Testis (tissue), 3 donors: ENCODE results near the gene DCXR. TPM values are rescaled to one million over a fixed set of nuclear protein-coding genes. Genes with fewer than 3 reads are reported as not detected.

Experiments
- DNase-seq: peaks from one replicate; pipeline ENCODE4 v3.0.0-alpha.2; 2019
- H3K27ac ChIP-seq, 2 donors: fragments of 200-600 bp; sonication (generic); one replicate each; pipeline ENCODE4 v1.5.1; 2019
- H3K27me3 ChIP-seq: fragments of 200-600 bp; sonication (generic); one replicate; pipeline ENCODE4 v1.5.1; 2019
- H3K36me3 ChIP-seq: fragments of 200-600 bp; sonication (generic); one replicate; pipeline ENCODE4 v1.5.1; 2017; ENCODE audit warnings: low read depth; ENCODE audit errors: missing control alignments
- H3K4me1 ChIP-seq: fragments of 200-600 bp; sonication (generic); one replicate; pipeline ENCODE4 v1.5.1; 2019
- H3K4me3 ChIP-seq, 2 donors: fragments of 200-600 bp; sonication (generic); one replicate each; pipeline ENCODE4 v1.5.1; 2017 to 2019
- H3K9me3 ChIP-seq: fragments of 200-600 bp; sonication (generic); one replicate; pipeline ENCODE4 v1.5.1; 2017
- POLR2A ChIP-seq: fragments of 450-650 bp; IDR thresholded peaks from one replicate; pipeline ENCODE4 v1.6.1; 2017; ENCODE audit warnings: antibody characterized with exemption, mild to moderate bottlenecking, moderate library complexity
- WGBS, 2 donors: methylation state at CpG; one replicate each; pipeline ENCODE4 v1.1.5; 2018; 5-methylcytosine and 5-hydroxymethylcytosine counted together
- intact Hi-C: fragments of 100-400 bp; cut with DNase I; formaldehyde crosslinking; loops from one replicate; pipeline ENCODE4 v1.15.1; 2023; ENCODE audit warnings: low total_unique reads
- polyA plus RNA-seq: library from polyadenylated mRNA; stranded (reverse); fragments of 350-450 nt; fragmentation: Illumina TruSeq; extraction: RNeasy Lipid Tissue Mini Kit (QIAGEN cat#74804); gene quantifications from one replicate; pipeline ENCODE4 v1.2.3, GENCODE V29; 2014; ENCODE audit warnings: low read depth, low replicate concordance; ENCODE audit not compliant: insufficient read depth
- total RNA-seq, 2 donors: library from RNA; depleted of rRNA; stranded (reverse); fragments of >200 nt; gene quantifications; one replicate each; pipeline ENCODE4 v1.2.3, GENCODE V29; 2016
- TF ChIP-seq, protein P1 (sequence below), 3 experiments: fragments of 450-650 bp in 2 of 3; fragments of 200-600 bp in 1 of 3; sonication (generic) in 1 of 3; IDR thresholded peaks; one replicate each; pipeline ENCODE4 v1.5.1; 2016 to 2019; ENCODE audit warnings: antibody characterized with exemption in 3 of 3, mild to moderate bottlenecking in 2 of 3, moderate library complexity in 1 of 3

DCXR gene
- total and polyA plus RNA-seq, 3 donors from 2014 or later: 109 to 188 (median 134) TPM

DNA sequence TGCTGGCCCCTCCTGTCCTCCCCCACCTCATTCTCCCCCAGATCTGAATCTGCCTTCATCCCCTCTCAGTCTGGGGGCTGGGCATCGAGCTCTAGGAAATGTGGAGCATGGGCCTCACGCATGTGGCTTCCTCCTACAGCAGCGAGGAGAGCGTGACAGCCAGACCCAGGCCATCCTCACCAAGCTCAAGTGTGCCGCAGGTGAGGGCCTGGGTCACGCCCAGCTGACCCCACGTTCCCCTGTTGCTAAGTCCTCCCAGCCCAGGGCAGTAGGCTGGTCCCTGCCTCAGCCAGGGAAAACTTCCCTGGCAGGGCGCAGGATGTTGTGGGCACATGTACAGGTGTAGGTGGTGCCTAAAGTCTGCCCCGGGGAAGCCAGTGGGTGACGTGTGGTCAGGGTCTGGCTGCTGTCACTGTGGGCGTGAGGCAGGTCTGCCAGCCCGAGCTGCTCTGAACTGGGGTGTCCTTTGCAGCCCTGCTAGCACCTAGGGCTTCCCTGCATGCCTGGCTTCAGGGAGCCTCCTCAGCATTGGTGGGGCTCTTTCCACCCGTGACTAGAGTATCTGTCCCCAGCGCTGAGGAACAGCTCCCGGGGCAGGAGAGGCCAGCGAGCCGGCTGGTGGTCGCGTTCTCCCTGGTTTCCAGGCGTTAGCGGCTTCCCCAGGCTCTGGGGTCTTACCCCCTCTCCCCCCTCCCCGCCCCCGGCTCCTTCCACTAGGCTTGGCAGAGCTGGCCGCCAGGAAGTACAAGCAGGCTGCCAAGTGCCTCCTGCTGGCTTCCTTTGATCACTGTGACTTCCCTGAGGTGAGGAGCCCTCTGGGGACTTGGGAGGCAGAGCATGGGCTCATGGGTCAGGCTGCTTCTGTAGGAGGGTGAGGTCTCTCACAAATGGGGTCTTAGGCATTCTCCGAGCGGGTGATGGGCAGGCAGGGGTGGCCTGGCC is 17.8 kb upstream of the DCXR start:
- TF ChIP-seq, protein P1, sequence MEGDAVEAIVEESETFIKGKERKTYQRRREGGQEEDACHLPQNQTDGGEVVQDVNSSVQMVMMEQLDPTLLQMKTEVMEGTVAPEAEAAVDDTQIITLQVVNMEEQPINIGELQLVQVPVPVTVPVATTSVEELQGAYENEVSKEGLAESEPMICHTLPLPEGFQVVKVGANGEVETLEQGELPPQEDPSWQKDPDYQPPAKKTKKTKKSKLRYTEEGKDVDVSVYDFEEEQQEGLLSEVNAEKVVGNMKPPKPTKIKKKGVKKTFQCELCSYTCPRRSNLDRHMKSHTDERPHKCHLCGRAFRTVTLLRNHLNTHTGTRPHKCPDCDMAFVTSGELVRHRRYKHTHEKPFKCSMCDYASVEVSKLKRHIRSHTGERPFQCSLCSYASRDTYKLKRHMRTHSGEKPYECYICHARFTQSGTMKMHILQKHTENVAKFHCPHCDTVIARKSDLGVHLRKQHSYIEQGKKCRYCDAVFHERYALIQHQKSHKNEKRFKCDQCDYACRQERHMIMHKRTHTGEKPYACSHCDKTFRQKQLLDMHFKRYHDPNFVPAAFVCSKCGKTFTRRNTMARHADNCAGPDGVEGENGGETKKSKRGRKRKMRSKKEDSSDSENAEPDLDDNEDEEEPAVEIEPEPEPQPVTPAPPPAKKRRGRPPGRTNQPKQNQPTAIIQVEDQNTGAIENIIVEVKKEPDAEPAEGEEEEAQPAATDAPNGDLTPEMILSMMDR (IDR thresholded peaks at IDR 0.05): no peak
- no peak for TF ChIP-seq POLR2A
- H3K9me3 ChIP-seq: no peaks in the 10 kb centered on the region
- H3K36me3 ChIP-seq: no peaks in the 10 kb centered on the region
- peaks cover 11% of the 10 kb centered on the region for H3K4me1 ChIP-seq
- H3K4me3 ChIP-seq: no peak overlapping the region
- H3K27ac ChIP-seq: no peak overlapping the region
- DNase-seq: no peak
- H3K27me3 ChIP-seq: no peaks in the 10 kb centered on the region
- intact Hi-C loops: no loop called here
- 86 to 100% methylated on average over 6 to 26 of the region's 26 CpGs for WGBS, 2 donors

DNA sequence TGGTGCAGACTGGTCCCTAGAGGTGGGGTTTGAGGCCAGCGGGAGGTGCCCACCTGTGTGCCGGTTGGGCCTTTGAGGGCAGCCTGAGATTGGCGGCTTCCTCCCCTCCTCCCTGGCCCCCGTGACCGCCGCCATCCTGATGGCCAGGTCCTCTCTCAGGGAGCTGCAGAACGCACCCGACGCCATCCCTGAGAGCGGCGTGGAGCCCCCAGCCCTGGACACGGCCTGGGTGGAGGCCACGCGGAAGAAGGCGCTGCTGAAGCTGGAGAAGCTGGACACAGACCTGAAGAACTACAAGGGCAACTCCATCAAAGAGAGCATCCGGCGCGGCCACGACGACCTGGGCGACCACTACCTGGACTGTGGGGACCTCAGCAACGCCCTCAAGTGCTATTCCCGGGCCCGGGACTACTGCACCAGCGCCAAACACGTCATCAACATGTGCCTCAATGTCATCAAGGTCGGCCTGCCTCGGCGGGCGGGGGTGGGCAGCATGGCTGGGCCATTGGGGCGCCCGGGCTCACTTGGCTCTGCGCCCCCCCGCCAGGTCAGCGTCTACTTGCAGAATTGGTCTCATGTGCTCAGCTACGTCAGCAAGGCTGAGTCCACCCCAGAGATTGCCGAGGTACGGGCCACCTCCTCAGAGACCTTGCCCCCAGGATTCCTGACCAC is 17.0 kb upstream of the DCXR start:
- intact Hi-C loops: no loop called here
- 92 to 99% methylated on average over 6 to 32 of the region's 38 CpGs for WGBS, 2 donors
- Histone ChIP-seq H3K4me1 (peaks cover 11% of the 10 kb centered on the region), H3K36me3 (no peaks in the 10 kb centered on the region), H3K4me3 (no peak overlapping the region), H3K9me3 (no peaks in the 10 kb centered on the region), H3K27ac (no peak overlapping the region), H3K27me3 (no peaks in the 10 kb centered on the region)
- TF ChIP-seq POLR2A: no peak
- TF ChIP-seq, protein P1 (IDR thresholded peaks at IDR 0.05): no peak
- DNase-seq: no peak

DNA sequence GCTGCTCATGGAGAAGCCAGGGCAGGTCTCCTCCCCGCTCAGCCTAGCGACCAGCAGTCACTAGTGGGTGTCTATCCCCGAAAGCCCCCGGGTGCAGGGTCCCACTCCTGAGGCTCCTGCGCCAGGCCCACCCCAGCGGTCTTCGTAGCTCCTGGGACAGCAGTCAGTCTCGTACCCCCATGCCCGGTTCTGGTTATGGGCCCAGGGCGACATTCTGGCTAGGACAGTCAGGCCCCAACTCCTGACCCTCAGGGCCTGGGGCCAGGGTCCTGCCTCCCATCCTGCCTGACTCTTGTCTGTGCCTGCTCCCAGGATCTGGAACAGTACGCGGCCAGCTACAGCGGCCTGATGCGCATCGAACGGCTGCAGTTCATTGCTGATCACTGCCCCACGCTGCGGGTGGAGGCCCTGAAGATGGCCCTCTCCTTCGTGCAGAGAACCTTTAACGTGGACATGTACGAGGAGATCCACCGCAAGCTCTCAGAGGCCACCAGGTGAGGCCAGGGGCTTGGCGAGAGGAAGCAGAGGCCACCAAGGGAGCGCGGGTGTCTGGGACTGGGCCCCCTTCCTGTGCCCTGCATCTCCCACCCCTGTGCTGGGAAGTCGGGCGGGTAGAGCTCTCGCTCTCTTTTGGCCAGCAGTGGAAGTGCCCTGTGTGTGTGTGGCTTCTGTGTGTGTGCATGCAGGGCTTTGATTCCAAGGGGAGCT is 16.2 kb upstream of the DCXR start:
- WGBS, 2 donors: 89 to 93% methylated on average over 17 to 25 of the region's 28 CpGs
- DNase-seq: no peak
- no peak for TF ChIP-seq POLR2A
- TF ChIP-seq, protein P1 (IDR thresholded peaks at IDR 0.05): no peak
- Histone ChIP-seq H3K4me3 (no peak overlapping the region), H3K4me1 (peaks cover 11% of the 10 kb centered on the region), H3K27me3 (no peaks in the 10 kb centered on the region), H3K36me3 (no peaks in the 10 kb centered on the region), H3K27ac (no peak overlapping the region), H3K9me3 (no peaks in the 10 kb centered on the region)
- intact Hi-C loops: no loop called here

DNA sequence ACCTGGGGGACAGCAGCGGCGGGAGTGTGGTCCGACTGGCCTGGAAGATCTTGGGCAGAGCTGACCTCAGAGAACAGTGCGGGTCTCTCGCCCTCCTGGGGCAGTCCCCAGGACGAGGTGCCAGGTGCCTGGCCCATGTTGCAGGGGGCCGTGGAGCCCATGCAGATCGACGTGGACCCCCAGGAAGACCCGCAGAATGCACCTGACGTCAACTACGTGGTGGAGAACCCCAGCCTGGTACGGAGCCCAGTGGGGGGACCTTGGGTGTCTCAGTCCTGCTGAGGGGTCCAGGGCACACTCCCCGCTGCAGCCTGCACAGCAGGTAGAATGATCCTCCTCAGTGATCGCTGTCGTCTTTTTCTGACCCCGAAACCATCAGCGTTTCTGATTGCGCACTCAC is 15.6 kb upstream of the DCXR start:
- no peaks in the 10 kb centered on the region for H3K36me3 ChIP-seq
- TF ChIP-seq, protein P1 (IDR thresholded peaks at IDR 0.05): no peak
- TF ChIP-seq POLR2A: no peak
- no peak overlapping the region for H3K27ac ChIP-seq
- H3K4me1 ChIP-seq: peaks cover 11% of the 10 kb centered on the region
- no peaks in the 10 kb centered on the region for H3K27me3 ChIP-seq
- H3K4me3 ChIP-seq: no peak overlapping the region
- no peaks in the 10 kb centered on the region for H3K9me3 ChIP-seq
- intact Hi-C loops: no loop called here
- no peak for DNase-seq
- WGBS, 2 donors: 84 to 88% methylated on average over 6 to 19 of the region's 19 CpGs
